ENCODE data around the gene TM9SF3.

The TM9SF3 gene

DNA sequence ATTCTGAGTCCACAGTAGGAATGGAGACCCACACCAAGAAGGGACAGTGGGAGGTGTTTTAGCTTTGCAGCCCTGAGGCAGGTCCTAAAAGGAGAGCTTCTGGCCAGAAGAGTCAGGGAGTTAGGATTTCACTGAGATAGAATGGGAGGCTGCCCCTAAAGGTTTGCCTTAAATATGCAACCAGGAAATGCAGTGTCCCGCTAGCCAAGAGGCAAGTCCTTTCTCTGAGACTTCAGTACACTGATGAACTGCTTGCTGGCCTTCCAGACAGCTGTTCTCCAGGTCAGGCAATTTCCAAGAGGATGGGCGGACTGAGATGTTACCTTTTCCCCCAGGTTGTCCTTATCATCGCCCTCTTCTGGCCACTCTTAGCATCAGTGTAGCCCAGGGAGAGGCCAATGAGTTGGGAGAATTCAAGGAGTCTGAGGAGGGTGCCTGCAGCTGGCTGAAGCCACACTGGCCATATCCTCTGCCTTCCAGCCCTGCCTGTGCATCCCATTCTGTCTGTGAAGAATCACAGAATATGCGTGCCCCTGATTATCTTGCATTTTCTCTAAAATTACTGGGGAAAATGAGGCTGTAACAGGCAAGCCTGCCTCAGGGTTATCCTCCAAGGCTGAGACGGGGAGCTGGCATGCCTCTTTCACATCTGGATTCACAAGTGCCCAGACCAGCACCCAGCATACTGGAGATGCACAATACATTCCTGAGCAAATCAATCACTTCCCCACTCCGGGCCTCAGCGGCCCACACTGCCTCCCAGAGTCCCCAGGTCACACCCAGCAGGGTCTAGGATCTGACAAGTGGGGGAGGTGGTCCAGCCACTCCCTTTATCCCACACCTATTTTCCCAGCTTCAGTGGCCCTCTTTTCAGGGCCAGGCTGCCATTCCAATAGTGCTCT lies 75.5 kb downstream of the TM9SF3 start:
- peak; percentile 26 for DNase-seq (ENCODE audit: low spot score)

DNA sequence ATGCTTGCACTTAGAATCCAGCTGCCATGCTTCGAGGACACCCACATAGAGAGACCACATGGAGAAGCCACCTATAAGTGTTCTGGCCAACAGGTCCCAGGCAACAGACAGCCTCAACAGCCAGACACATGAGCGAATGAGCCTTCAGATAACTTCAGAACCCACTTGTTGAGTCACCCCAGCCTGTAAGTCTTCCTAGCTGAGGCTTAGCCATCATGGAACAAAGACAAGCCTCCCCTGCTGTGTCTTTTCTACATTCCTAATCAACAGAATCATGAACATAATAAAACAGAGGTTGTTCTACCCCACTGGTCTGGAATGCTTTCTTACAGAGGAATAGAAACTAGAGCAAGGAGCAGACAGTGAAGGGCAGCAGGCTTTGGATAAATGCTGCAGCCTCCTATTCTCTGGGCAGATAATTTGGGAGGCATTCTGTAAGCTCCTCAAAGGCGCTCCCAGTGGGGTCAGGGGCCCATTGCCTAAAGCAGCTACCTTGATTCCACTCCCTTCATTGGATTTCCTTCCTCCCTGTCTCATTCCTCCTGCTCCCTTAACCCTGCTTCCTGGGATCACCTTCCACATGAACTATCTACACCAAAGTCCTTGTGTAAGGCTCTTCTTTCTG lies 77.7 kb downstream of the TM9SF3 start:
- no peak for DNase-seq (ENCODE audit: low spot score)

GRCh38 chr10:96507044-96507443 lies 79.8 kb downstream of the TM9SF3 start:
- DNase-seq (ENCODE audit: low spot score) = no peak

GRCh38 chr10:96505150-96506136 lies 81.4 kb downstream of the TM9SF3 start:
- no peak for DNase-seq (ENCODE audit: low spot score)

GRCh38 chr10:96502561-96503282 lies 84.1 kb downstream of the TM9SF3 start:
- no peak for DNase-seq (ENCODE audit: low spot score)

- no peak for DNase-seq (ENCODE audit: low spot score)
Observed at GRCh38 chr10:96501985-96502384, 84.8 kb downstream of the TM9SF3 start.

DNA sequence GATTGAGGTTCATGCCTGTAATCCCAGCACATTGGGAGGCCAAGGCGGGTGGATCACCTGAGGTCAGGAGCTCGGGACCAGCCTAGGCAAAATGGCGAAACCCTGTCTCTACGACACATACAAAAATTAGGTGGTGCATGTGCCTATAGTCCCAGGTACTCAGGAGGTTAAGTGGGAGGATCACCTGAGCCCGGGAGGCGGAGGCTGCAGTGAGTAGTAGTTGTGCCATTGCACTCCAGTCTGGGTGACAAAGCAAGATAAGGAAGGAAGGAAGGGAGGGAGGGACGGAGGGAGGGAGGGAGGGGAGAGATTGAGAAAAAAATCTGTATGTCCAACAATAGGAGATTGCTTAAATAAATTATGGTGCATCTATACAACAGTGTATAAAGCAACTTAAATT lies 86.3 kb downstream of the TM9SF3 start:
- no peak for DNase-seq (ENCODE audit: low spot score)

DNA sequence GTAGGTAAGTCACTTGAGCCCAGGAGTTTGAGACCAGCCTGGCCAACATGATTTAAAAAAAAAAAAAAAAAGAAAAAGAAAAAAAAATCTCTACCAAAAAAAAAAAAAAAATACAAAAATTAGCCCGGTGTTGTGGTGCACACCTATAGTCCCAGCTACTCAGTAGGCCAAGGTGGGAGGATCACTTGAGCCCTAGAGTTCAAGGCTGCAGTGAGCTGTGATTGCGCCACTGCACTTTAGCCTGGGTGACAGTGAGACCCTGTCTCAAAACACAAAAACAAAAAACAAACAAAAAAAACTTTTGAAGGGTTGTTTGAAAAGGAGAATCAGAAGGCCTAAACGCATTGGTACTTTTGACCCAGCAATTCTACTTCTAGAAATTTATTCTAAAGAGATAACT lies 86.8 kb downstream of the TM9SF3 start:
- DNase-seq (ENCODE audit: low spot score) = no peak

- no peak for DNase-seq (ENCODE audit: low spot score)
Observed at GRCh38 chr10:96497391-96497790, 89.4 kb downstream of the TM9SF3 start.

DNA sequence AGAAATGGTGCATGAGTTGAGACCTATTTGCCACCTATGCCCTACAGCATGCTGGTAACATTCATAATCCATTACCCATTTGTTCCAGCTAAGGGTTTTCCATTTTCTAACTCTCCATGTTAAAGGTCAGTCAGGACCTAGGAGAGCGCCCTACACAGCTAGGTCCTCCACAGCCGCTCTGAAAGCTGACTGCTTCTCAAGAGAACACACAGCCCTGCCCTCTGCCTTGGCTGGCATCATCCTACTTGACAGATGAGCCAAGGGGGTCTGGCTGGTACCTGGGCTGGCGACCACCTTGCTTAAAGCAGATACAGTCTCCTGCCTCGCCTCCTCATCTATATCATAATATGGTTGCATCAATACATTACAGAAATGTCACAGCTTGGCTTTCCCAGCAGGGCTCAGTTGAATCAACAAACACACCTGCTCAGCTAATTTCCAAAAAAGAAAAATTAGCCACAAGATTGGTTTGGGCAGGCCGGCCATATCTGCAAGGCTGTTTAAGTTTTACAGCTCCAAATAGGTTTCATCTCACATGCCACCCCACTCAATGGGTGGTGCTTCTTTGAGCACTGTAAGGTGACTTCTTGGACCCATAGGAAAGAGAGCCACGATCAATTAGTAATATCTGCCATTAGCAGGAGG lies 90.4 kb downstream of the TM9SF3 start:
- DNase-seq (ENCODE audit: low spot score) = no peak

GRCh38 chr10:96495544-96495943 lies 91.3 kb downstream of the TM9SF3 start:
- no peak for DNase-seq (ENCODE audit: low spot score)

GRCh38 chr10:96494694-96495093 lies 92.1 kb downstream of the TM9SF3 start:
- no peak for DNase-seq (ENCODE audit: low spot score)

- no peak for DNase-seq (ENCODE audit: low spot score)
Observed at GRCh38 chr10:96493871-96494525, 92.8 kb downstream of the TM9SF3 start.

DNA sequence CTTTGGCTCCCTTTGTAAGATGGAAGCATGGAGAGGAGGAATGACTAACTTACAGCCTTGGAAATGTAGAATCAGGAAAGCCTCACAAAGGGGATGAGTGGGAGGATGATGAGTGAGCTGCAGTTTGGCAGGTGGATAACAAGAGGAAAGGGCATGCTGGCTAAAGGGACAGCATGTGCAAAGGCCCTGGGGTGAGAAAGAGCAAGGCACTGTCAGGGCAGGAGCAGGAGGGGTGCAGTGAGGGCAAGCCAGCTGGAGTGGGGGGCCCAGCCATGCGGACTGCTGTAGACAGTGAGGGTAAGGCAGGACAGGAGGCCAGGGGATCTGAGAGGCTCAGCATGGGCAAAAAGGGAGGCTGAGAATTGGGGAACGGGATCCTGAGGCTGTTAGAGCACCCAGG lies 93.6 kb downstream of the TM9SF3 start:
- DNase-seq (ENCODE audit: low spot score) = no peak

DNA sequence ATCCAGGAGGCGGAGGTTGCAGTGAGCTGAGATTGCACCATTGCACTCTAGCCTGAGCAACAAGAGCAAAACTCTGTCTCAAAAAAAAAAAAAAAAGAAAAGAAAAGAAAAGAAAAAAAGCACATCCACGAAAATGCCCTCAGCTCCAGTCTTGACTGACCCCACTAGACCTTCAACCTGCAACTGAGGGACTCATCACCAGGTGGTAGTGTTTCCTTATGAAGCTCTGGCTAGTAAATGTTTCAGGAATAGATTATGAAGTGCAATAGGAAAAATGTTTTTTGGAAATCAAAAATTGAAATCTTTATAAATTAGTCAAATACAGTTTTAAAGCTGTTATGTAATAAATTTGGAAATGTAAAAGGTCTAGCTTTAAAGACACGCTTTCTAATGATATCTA lies 95.5 kb downstream of the TM9SF3 start:
- DNase-seq (ENCODE audit: low spot score) = no peak

- no peak for DNase-seq (ENCODE audit: low spot score)
Observed at GRCh38 chr10:96488161-96488935, 98.5 kb downstream of the TM9SF3 start.

DNA sequence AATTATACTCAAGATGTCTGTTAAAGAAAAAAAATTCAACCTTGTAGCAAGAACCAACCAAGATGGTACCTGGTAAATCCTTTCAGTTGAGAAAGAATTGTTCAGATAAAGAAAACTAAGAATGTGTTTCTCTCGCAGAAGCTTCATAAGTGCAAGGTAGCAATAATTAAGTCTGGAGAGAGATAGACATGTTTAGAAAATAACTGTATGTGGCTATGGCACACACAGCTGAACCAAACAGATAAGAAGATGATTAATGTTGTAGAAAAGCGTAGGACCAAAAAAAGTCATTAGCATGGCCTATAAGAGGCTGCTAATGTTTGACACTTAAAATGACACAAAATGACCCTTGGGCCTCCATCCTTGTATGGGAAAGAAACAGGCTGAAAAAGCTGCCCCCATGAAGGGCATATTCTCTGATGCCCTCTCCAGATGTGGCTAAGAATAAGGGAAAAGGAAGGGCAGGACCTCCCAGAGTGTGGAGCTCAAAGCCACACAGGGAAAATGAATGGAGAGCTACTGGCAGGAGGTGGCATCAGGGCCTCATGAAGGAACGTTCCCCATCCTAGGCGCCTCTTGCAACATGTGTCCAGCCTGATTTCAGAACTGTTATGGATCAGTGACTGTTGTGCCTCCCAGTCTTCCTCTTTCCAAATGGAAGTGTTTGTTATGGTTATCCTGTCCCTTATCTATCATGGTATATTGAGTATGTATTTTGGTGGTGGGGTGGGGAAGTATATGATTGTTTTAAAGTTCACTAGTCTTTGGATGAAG lies 103.8 kb downstream of the TM9SF3 start:
- DNase-seq (ENCODE audit: low spot score) = no peak

- DNase-seq (ENCODE audit: low spot score) = no peak
Observed at GRCh38 chr10:96478355-96478754, 108.5 kb downstream of the TM9SF3 start.

- no peak for DNase-seq (ENCODE audit: low spot score)
Observed at GRCh38 chr10:96473866-96474265, 112.9 kb downstream of the TM9SF3 start.
